HG02678 (cell line): ENCODE data around the gene SRRM3.
"Not testable (repeated sequence)": the region's sequence is repeated elsewhere in the genome, so short reads cannot be mapped to it uniquely, and the experiment has no call there.

Source experiments
- ATAC-seq: cut with Tn5 transposase; IDR thresholded peaks from one replicate; pipeline ENCODE4 v1.9.1; 2021; ENCODE audit warnings: mild to moderate bottlenecking, moderate library complexity; ENCODE audit not compliant: unreplicated experiment

Gene SRRM3

GRCh38 chr7:76260171-76260703 is 58.5 kb downstream of the SRRM3 start:
- no peak for ATAC-seq

- ATAC-seq, result no peak
Measured at GRCh38 chr7:76261329-76261728, 59.6 kb downstream of the SRRM3 start.

GRCh38 chr7:76261931-76262330 is 60.2 kb downstream of the SRRM3 start:
- ATAC-seq, result no peak

- ATAC-seq, result no peak
Measured at GRCh38 chr7:76262683-76263402, 61.1 kb downstream of the SRRM3 start.

- no peak for ATAC-seq
Measured at GRCh38 chr7:76265299-76265698, 63.6 kb downstream of the SRRM3 start.

GRCh38 chr7:76267107-76267893 is 65.6 kb downstream of the SRRM3 start:
- ATAC-seq, result no peak

- ATAC-seq, result no peak
Measured at GRCh38 chr7:76267894-76268183, 66.1 kb downstream of the SRRM3 start.

GRCh38 chr7:76268376-76268775 is 66.7 kb downstream of the SRRM3 start:
- ATAC-seq, result no peak

- no peak for ATAC-seq
Measured at GRCh38 chr7:76269895-76270294, 68.2 kb downstream of the SRRM3 start.

- not testable (repeated sequence) for ATAC-seq
Measured at GRCh38 chr7:76271384-76271783, 69.7 kb downstream of the SRRM3 start.

GRCh38 chr7:76272142-76272541 is 70.4 kb downstream of the SRRM3 start:
- ATAC-seq, result no peak

- ATAC-seq, result peak; percentile 51
Measured at GRCh38 chr7:76272851-76273497, 71.3 kb downstream of the SRRM3 start.

GRCh38 chr7:76273503-76273902 is 71.8 kb downstream of the SRRM3 start:
- no peak for ATAC-seq

GRCh38 chr7:76278540-76278939 is 76.8 kb downstream of the SRRM3 start:
- ATAC-seq, result no peak

- no peak for ATAC-seq
Measured at GRCh38 chr7:76280408-76280807, 78.7 kb downstream of the SRRM3 start.

- no peak for ATAC-seq
Measured at GRCh38 chr7:76281006-76281705, 79.5 kb downstream of the SRRM3 start.

- ATAC-seq, result no peak
Measured at GRCh38 chr7:76281706-76282343, 80.1 kb downstream of the SRRM3 start.

- no peak for ATAC-seq
Measured at GRCh38 chr7:76282344-76283253, 80.9 kb downstream of the SRRM3 start.

- no peak for ATAC-seq
Measured at GRCh38 chr7:76283254-76284159, 81.8 kb downstream of the SRRM3 start.
